GM21447 (cell line): ENCODE data around the gene PKP1.

Experiments
- ATAC-seq: cut with Tn5 transposase; IDR thresholded peaks from one replicate; pipeline ENCODE4 v1.9.1; 2021; ENCODE audit not compliant: unreplicated experiment

PKP1 gene

DNA sequence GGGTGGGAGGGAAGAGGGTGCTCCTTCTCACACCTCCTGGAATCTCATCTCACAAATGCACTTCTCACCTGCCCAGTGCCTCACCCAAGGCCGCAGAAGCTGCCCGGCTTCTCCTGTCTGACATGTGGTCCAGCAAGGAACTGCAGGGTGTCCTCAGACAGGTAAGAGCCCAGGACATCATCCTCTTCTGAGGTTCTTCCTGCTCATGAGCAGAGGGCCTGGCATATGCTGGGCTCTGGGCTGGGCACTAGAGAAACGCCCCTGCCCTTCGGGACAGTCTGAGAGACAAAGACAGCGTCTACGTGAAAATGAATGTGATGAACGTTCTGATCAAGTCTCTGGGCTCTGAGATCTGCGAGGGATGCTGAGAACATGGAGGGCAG is 42.4 kb downstream of the PKP1 start:
- ATAC-seq = no peak

- no peak for ATAC-seq
Measured at GRCh38 chr1:201326710-201327109, 43.4 kb downstream of the PKP1 start.

DNA sequence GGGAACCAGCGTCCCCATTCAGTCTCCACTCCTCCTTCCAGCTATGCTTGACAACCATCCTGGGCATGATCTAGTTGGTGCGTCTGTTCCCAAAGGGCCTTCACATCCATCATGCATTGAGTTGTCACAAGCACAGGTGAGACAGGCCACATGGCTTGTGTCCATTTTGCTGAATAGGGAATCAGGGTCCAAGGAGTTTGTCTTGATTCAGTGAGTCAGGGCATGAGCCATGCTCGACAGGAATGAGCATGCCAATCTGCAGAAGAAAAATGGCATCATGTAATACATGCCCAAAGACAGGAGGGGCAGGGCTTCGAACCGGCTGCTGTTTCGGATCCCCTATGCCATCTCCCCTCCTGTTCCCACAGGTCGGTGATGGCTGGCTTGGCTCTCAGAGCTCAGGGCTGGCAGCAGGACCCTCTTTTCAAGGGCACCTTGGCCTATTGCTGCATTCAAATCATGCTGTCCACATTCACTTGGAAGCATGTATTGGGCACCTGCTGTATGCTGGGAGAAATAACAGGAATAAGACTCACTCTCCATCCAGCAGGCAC is 44.5 kb downstream of the PKP1 start:
- ATAC-seq = no peak

- ATAC-seq = no peak
Measured at GRCh38 chr1:201328576-201328975, 45.3 kb downstream of the PKP1 start.

DNA sequence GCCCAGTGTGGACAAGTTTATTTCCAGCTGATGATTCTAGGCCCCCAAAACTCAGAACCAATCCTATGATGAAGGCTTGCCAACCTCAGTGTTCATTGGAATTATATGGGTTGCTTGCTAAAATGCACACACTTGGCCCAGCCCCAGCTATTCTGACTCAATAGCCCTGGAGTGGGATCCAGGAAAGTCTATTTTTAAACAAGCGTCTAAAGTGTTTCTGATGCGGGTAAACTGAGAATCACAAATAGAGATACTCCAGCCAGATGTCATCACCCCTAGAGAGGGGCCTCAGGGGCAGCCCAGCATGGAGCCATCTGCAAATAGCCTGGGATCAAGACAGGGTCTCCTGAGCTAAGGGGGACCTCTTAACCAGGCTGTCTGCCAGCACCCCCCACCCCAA is 46.0 kb downstream of the PKP1 start:
- ATAC-seq = no peak

DNA sequence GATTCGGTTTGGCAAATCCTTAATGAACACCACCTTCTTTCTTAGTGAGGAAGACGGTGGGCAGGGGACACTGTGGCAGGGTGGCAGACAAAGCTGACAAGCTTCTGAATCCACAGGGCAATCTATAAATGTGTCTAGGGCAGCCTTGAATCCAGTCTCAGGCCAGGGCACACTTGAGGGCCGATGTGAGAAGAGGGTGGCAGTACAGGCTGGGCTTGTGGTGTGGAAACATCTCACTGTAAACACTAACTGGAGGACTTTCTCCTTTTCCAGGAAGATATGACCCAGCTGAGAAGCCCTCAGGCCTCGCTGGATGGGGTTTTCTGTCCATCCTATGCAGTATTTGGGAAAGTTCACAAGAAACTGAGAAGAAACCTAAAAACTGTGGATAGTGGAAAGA is 46.5 kb downstream of the PKP1 start:
- no peak for ATAC-seq

- ATAC-seq = no peak
Measured at GRCh38 chr1:201330541-201330940, 47.2 kb downstream of the PKP1 start.

GRCh38 chr1:201331166-201331565 is 47.9 kb downstream of the PKP1 start:
- ATAC-seq = no peak

DNA sequence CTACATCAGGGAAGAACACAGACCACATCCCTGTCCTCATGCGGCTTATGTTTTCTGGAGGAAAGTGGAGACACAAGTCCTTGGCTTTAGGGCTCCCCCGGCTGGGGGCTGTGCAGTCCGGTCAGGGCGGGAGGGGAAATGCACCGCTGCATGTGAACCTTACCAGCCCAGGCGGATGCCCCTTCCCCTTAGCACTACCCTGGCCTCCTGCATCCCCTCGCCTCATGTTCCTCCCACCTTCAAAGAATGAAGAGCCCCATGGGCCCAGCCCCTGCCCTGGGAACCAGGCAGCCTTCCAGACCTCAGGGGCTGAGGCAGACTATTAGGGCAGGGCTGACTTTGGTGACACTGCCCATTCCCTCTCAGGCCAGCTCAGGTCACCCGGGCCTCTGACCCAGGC is 48.7 kb downstream of the PKP1 start:
- ATAC-seq = no peak

DNA sequence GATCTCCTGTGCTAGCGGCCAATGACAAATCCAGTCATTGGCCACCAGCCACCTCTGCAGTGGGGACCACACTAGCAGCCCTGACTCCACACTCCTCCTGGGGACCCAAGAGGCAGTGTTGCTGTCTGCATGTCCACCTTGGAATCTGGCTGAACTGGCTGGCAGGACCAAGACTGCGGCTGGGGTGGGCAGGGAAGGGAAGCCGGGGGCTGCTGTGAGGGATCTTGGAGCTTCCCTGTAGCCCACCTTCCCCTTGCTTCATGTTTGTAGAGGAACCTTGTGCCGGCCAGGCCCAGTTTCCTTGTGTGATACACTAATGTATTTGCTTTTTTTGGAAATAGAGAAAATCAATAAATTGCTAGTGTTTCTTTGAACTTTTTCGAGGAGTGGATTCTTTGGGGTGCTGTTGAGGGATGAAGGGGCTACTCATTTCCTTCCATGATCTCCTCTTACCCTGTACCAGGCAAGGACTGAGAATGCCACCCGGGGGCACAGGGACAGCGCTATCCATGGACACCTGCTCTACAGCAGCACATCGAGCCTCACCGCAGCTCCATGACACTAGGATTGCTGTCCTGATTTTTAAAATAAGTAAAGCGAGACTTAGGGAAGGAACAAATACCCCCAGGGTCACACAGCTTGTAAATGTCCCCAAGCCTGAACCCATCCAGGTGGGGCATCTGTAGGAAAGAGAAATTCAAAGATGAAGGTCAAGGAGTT is 49.5 kb downstream of the PKP1 start:
- ATAC-seq = no peak

DNA sequence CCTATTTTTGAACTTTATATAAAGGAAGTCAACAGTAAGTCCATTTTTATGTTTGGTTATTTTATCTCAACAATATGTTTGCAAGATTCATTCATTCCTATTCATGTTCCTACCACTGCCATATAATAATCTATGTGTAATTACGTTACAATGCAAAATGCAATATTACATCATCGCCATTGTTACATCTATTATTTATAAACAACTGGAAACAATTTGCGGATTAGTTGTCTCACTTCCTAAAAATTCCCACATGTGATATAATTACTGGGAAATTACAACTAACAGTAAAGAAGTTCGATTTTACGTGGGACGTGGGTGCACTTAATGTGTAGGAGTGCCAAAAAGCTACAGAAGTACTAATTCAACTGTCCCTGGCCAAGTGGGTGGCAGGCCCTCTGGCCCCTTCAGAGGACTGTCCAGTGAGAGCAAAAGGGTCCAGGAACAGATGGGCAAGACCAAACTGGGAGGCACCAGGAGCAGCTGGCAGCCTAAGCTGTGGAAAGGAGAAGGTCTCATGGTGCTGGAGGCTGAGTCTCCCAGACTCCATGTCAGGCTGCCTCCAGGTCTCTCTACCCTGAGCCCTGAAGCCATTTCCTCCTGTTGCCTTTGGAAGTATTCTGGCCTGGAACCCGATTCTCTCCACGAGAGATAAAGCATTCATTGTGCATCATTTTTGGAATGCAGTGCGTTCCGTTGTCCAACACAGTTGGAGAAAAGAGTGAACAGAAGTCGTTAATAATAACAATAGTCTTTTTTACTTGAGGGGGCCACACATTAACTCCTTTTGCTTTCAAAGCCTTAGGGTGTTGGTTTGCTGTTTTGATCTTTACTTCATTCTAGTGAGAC is 51.2 kb downstream of the PKP1 start:
- ATAC-seq = no peak

DNA sequence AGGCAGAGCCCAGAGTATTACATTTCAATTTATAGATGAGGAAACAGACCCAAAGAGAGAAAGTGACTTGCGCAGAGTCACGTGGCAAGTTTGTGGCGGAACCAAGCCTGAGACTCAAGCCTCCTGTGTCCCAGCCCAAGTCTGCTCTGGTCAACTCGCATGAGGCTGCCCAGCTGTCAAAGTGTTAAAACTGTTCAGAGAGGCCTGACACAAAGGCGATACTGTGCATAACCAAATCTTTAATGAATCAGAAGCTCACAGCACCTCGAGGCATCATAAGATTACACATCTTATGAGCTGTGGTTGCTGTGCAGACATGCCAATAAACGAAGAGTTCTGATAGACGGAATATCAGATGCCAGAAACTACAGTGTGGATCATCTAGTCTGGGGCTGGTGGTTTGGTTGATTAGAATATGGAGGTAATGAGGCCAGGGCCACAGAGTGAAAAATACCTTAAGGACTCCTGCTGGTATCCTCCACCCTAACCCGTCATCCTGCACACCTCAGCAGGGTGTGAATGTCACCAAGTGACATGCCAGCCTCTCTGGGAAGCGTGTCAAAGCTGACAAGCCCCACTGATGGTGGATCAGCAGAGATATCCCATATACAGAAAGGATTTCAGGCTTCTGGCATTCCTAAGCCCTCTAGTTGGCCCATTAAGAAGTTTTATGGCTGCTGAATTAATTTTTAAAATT is 52.0 kb downstream of the PKP1 start:
- no peak for ATAC-seq

- no peak for ATAC-seq
Measured at GRCh38 chr1:201335901-201336300, 52.6 kb downstream of the PKP1 start.

- ATAC-seq = no peak
Measured at GRCh38 chr1:201336711-201337450, 53.6 kb downstream of the PKP1 start.

- no peak for ATAC-seq
Measured at GRCh38 chr1:201341377-201341776, 58.1 kb downstream of the PKP1 start.

GRCh38 chr1:201344206-201345080 is 61.1 kb downstream of the PKP1 start:
- no peak for ATAC-seq

GRCh38 chr1:201345081-201345355 is 61.7 kb downstream of the PKP1 start:
- no peak for ATAC-seq

DNA sequence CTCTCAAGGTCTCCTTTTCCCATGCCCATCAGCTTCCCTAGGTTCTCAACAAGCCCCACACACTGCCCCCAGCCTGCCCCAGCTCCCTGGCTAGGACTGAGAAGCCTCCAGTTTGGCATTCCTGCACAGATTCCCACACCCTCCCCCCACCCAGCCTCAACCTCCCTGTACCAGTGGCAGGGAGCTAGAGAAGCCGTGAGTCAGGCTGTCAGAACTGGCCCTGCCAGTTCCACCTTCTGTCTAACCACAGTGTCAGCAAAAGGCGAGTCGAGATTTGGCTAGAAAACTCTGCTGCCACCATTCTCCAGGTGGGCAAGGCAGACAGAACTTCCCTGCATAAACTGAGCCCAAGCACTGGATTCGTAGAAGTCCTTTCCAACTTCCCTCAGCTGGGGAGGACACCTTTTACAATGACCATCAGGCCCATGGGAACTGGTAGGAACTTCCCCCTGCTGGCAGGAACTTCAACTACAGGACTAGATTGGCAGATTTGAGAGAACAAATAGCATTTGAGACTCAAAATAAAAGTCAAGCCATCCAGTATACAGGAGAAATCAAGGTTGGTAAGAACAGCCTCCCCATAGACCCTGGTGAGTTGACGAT is 63.1 kb downstream of the PKP1 start:
- no peak for ATAC-seq

GRCh38 chr1:201346987-201347386 is 63.7 kb downstream of the PKP1 start:
- no peak for ATAC-seq
